NCI-H2081 treated with DMSO at 0.1 percent for 48 hours (cell line): ENCODE measurements around the gene CBX8.

ENCODE experiments used
- DNase-seq: peaks from one replicate; lab custom pipeline; 2025; lab: John Stamatoyannopoulos, UW

The CBX8 gene

DNA sequence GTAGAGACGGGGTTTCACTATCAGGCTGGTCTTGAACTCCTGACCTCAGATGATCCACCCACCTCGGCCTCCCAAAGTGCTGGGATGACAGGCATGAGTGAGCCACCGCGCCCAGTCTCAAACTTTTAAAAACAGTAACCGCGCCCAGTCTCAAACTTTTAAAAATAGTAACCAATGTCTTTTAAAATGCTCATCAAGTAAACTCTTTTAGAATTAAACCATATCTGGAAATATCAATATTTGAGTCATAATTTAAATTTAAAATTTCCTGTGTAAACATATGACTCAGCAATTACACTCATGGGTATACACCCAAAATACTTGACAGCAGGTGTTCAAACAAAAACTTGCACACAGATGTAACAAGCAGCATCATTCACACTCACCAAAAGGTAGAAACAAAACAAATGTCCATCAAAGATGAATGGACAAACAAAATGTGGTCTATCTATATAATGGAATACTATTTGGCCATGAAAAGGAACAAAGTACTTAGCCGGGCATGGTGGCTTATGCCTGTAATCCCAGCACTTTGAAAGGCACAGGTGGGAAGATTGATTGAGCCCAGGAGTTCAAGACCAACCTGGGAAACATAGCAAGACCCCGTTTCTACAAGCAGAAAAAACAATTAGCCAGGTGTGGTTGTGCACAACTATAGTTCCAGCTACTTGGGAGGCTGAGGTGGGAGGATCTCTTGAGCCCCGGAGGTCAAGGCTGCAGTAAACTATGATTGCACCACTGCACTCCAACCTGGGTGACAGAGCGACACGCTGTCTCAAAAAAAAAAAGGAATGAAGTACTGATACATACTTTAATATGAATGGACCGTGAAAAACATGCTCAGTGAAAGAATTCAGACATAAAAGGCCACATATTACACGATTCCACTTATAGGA lies 46.0 kb downstream of the CBX8 start:
- no peak for DNase-seq

DNA sequence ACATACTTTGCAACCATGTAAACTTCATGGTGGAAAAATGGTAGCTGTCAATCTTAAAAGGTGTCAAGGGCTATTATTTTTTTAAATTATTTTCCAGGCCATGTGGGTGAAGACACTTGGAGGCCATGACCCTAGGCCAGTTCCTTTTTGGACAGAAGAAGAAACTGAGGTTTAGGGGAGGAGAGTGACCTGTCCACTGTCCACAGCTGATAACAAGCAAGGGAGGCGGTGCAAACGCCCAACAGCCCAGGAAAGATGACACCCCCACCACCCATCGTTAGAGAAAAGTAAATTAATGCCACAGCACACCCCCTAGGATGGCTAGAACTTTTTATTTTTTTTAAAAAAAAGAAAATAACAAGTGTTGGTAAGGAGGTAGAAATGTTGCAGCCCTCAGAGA lies 46.9 kb downstream of the CBX8 start:
- no peak for DNase-seq

DNA sequence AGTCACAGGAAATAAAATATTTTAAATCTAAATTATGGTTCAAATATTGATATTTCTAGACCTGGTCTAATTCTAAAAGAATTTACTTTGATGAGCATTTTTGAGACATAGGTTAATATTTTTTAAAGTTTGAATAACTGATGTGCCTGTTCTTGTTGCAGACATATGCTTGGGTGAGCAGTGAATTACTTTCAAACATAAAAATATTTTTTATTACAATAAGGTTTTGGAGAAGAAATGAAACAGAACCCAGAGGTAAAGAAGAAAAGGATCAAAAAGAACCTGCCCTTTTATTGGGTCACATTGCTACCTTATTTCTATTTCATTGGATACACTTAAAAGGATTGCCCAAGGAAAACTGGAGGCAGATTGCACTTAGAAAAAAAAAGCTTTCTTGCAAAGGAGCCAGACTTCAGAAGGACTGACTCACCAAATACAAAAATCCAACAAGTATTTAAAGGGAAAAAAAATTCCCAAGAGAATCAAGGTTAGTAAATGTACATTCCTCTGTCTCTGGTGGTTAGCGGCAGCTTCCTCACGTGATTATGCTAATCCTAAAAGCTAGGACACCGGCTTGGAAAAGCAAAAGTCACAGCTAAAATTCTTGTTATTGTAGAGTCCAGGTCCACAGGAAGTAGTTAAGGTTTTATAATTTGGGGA lies 47.6 kb downstream of the CBX8 start:
- DNase-seq, result no peak

DNA sequence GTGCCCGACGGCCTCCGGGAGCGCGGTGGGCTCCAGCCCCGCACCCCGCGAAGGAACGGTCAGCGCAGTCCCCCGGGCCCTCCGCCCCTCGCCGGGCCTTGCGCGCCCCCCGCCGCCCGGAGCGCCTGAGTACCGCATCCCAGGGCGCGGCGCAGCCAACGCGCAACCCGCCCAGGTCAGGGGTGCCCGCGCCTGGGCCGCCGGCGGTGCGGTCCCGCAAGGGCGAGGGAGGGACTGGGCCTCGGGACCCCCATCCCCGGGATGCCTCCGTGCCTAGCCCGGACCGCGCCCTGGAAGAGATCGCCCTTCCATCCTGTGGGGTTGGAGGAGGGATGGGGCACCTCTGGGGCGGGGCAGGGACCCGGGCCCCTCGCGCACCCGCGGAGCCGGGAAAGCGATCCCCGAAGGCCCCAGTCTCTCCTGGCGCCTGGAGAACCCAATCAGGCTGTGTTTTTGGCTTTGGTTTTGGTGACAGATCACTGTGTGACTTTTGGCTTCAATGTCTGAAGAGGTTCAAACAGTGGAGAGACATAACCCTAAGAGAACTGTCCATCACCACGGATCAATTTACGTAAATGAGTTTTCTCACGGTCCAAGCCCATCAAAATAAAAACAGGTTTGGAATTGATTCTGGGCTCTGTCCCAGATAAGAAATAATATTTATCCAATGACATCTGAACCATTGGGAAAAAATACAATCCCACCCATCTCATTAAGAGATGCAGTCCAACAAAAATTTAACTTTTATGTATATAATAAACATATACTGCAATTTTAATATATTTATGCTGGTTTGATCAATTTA lies 48.4 kb downstream of the CBX8 start:
- DNase-seq, result no peak

DNA sequence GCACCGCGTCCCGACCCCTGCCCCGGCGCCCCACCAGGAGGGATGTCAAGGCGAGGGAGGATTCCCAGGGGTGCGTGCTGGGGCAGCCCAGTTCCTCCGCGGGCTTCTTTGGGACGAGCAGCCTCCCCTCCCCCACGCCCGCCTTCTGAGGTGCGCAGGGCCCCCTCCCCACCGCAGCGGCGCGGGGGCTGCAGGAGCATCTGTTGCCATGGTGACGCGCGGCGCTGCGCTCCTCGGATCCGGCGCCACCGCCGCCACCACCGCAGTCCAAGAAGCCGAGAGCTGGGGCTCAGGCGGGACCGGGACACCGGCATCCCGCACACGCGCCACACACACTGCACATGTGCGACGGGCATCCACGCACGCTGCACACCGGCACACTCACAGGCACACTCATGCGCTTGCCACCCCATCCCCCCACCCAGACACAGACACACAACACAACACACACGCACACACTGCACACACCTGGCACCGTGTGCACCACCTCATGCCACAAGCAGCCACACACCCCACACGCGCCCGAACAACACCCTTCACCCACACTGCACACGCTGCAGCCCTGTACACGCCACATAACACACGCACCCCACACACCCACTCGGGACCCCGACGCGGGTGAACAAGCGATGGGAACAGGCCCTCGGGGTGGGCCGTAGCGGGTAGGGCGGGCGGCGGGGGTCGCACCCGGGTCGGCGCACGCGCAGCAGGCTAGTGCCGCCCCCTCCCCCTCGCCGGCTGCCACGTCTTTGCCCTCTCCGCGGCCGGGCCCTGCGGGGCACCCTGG lies 49.2 kb downstream of the CBX8 start:
- no peak for DNase-seq

DNA sequence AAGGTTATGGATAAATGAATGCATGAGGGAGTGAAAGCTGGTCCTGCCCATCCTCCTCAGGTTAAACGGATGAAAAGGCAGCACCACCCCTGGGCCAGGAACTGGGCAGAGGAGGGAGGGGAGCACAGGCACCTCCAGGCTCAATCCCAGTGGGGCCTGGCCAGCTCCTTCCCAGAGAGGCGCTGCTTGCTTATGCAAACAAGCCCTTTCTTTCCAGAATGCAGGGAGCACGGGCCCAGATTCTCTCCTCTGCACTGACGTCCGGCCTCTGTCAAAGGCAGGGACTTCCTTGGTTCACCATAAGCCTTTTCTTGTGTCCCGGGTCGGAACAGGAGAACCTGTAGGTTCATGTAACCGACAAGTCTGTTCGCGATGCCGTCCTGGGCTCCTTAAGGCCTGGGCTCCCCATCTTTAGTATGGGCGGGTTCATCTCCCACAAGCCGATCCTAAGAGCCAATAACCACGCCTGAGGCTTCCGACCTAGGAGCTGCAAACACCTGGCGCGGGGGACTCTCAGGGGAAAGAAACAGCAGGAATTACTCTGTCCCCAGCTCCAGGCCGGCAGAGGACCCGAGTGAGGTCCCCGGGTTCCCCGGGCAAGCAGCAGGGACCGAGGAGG lies 49.9 kb downstream of the CBX8 start:
- no peak for DNase-seq

DNA sequence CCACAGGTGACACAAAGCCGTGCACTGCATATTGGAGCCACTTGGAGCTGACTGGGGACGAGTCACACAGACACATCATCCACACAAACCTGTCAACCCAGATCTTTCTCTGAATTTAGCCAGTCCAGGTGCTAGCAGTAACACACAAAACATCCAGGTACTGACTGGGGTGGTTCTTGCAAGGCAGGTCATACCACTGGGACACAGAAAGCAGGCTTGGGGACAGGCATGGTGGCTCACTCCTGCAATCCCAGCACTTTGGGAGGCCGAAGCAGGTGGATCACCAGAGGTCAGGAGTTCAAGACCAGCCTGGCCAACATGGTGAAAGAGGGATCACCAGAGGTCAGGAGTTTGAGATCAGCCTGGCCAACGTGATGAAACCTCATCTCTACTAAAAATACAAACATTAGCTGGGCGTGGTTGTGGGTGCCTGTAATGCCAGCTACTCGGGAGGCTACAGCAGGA lies 51.2 kb downstream of the CBX8 start:
- DNase-seq, result no peak

DNA sequence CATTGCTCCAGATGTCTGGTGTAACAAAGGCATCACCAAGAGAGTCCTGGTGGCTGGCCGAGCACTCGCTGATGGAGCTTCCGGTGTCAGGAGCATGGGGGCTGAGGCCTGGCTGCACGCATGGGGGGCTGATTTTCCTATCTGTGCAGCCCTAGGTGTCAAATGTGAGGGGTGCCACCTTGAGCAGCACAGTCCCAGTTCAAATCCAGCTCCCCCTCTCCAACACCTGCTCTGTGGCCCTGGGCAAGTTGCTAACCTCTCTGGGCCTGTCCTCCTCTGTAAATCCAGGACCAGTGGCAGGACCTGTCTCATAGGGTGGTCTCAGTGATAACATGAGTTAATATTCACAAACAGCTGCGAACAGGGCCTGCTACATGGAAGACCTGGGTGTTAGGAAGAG lies 53.3 kb downstream of the CBX8 start:
- no peak for DNase-seq

DNA sequence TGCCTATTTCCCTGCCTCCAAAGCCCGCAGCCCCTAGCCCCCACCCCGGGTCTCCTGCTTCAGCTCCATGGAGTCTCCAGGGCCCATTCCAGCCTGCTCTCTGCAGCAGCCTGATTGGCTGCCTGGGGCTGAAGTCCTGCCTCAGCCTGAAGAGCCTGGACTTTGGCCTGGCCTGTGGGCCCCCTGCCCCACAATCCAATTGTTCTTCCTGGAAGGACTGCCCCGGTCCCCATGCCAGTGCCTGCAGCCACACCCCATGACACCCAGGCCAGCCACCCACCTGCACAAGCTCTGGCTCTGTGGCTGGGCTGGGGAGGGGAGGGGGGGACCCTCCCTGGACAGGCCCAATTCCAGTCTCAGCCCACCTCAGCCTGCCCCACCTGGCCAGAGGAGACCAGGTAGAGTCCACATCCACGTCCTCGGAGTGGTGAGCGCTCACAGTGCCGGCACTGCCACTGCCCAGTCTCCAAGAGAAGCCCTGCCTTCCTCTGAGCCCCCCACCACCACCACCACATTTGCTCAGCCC lies 53.9 kb downstream of the CBX8 start:
- DNase-seq, result no peak

DNA sequence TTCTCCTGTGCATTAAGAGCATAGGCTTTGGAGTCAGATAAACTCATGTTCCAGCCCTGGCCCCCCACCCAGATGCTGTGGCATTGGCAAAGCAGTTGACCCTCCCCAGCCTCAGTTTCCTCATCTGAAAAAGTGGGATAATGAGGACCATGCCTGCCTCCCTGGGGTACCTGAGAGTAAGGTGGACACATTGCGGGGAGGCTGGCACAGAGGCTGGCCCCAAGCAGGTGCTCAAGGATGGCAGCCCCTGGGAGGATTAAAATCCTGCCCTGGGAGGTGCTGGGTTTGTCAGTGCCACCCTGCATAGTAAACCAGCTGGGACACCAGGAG lies 54.3 kb downstream of the CBX8 start:
- no peak for DNase-seq
